Brain microvascular endothelial cell (primary cell): Measurements from ENCODE around the gene ARHGAP15.

Experiments
- DNase-seq: peaks from one replicate; pipeline ENCODE4 v3.0.0-alpha.2; 2020
- H3K27ac ChIP-seq: fragments of 250-450 bp; sonication (Bioruptor Pico); 2 replicates; pipeline ENCODE4 v1.5.1; 2020; ENCODE audit warnings: mild to moderate bottlenecking, moderate library complexity
- H3K27me3 ChIP-seq: fragments of 250-450 bp; sonication (Bioruptor Pico); replicated peaks from 2 replicates; pipeline ENCODE4 v1.5.1; 2020; ENCODE audit warnings: mild to moderate bottlenecking
- H3K36me3 ChIP-seq: fragments of 250-450 bp; sonication (Bioruptor Pico); replicated peaks from 2 replicates; pipeline ENCODE4 v1.5.1; 2020; ENCODE audit warnings: mild to moderate bottlenecking
- H3K4me3 ChIP-seq: 2 replicates; pipeline ENCODE4 v1.5.1; 2011; ENCODE audit warnings: low read depth, mild to moderate bottlenecking, control low read depth, low read length, moderate library complexity
- CTCF ChIP-seq: IDR thresholded peaks from 2 replicates; pipeline ENCODE4 v1.5.1; 2011; ENCODE audit warnings: low read depth, mild to moderate bottlenecking, moderate library complexity, low read length, control low read depth, inconsistent platforms; ENCODE audit errors: missing control alignments
- in situ Hi-C: cut with HindIII; loops from 2 replicates; pipeline ENCODE4 v1.10.0; 2017; ENCODE audit warnings: low sequenced_read_pairs, low pct_ligation_motif_present

ARHGAP15 gene

DNA sequence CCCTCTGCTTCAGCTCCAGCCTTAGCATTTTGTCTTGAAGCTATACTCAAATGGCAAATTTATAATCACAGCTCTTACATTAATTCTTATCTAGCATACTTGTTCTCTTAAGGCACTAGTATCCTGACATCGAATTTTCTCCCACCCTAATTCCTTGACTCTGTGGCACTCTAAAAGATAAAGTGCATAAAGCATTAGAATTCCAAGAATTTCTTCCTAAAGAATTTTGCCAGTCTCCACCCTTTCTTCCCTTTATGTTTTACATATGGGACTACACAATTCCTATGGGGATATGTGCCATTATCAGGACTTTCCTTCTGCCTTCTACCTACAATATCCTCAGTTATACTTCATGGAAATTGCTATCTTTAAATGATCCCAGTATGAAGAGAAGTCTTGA, 560.3 kb downstream of the ARHGAP15 start:
- no peak overlapping the region for H3K27ac ChIP-seq

GRCh38 chr2:143690235-143690634, 561.0 kb downstream of the ARHGAP15 start:
- in situ Hi-C loops: no loop called here
- Histone ChIP-seq H3K36me3 (no peaks in the 10 kb centered on the region), H3K27me3 (no peaks in the 10 kb centered on the region), H3K27ac (no peak overlapping the region), H3K4me3 (no peak overlapping the region)
- TF ChIP-seq CTCF: no peak
- no peak for DNase-seq

More for the DNA sequence above, 560.3 kb downstream of the ARHGAP15 start:
- TF ChIP-seq CTCF: no peak
- no peak for DNase-seq
- in situ Hi-C loops: no loop called here
- Histone ChIP-seq H3K4me3 (no peak overlapping the region), H3K36me3 (no peaks in the 10 kb centered on the region), H3K27me3 (no peaks in the 10 kb centered on the region)

DNA sequence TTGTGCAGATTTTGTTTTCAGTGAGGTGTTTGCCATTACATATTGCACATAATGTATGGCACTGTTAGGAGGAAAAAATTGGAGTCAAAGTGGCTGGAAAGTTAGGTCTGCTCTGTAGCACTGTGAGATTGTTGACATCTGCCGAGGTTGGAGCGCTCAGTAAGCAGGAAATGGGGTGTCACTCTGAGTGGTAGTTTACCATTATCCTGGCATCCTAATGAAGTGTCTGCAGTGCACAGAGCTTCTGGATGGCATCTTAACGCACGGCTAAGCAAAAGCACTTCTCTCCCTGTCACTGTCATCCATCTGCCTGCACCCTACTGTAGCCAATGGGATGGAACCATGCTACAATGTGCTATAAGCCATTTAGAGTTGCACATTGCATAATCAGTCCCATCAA, 561.9 kb downstream of the ARHGAP15 start:
- in situ Hi-C loops: no loop called here
- TF ChIP-seq CTCF: no peak

GRCh38 chr2:143692162-143692561, 562.9 kb downstream of the ARHGAP15 start:
- in situ Hi-C loops: no loop called here
- H3K36me3 ChIP-seq: no peaks in the 10 kb centered on the region
- no peak for TF ChIP-seq CTCF
- H3K4me3 ChIP-seq: no peak overlapping the region
- no peak overlapping the region for H3K27ac ChIP-seq
- H3K27me3 ChIP-seq: no peaks in the 10 kb centered on the region
- DNase-seq: no peak

More for the DNA sequence above, 561.9 kb downstream of the ARHGAP15 start:
- H3K4me3 ChIP-seq: no peak overlapping the region
- H3K27ac ChIP-seq: no peak overlapping the region
- no peaks in the 10 kb centered on the region for H3K27me3 ChIP-seq
- no peaks in the 10 kb centered on the region for H3K36me3 ChIP-seq
- DNase-seq: no peak

DNA sequence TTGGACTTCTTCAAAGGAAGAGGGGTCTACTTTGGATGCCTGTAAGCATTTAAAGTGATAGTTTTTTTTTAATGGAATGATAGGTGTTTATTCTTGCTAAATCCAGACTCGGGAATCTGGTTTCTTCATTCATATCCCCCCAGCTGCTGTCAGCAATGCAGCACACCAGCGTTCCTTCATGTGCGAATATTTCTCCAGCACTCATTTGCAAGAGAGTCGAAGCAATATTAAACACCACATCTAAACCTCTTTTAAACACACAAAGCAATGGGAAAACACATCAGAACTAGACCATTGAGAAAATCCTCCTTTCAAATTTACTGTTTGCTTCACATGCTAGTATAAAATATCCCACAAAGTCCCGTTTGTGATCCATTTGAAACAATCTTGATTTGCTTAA, 563.7 kb downstream of the ARHGAP15 start:
- Histone ChIP-seq H3K36me3 (no peaks in the 10 kb centered on the region), H3K27me3 (no peaks in the 10 kb centered on the region), H3K27ac (no peak overlapping the region), H3K4me3 (no peak overlapping the region)
- no peak for TF ChIP-seq CTCF
- DNase-seq: no peak
- in situ Hi-C loops: no loop called here

DNA sequence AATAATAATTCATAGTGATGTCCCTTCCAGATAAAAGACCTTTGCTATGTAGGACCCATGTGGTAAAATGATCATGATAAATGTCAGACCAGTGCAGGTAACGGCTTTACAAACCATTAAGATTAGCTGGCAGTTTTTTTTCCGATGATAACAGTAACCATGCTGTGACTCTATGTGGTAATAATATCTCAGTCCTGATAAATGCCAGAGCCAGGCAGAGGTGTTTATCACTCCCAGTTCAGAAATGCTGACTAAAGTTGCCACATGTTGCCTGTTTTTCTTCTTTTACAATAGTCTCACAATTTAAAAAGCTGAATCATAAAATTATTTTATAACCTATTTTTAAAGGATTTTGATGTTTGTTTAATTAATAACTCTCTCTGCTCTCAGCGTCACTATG, 565.1 kb downstream of the ARHGAP15 start:
- no peak for DNase-seq
- in situ Hi-C loops: no loop called here
- no peak for TF ChIP-seq CTCF
- H3K27ac ChIP-seq: no peak overlapping the region
- no peak overlapping the region for H3K4me3 ChIP-seq
- no peaks in the 10 kb centered on the region for H3K36me3 ChIP-seq
- no peaks in the 10 kb centered on the region for H3K27me3 ChIP-seq
